K562 (cell line): ENCODE data around the gene KCNC4. TPM values are rescaled to one million over a fixed set of nuclear protein-coding genes. Genes with fewer than 3 reads are reported as not detected.

ENCODE experiments used
- ATAC-seq: fragments of 200-7000 bp; cut with Tn5 transposase; 3 replicates; pipeline ENCODE4 v1.9.1; 2020; ENCODE audit warnings: moderate library complexity
- BruUV-seq: library from RNA; stranded (reverse); fragments of 400-500 nt; replicated peaks from 2 replicates; lab custom pipeline; 2021; lab: Mats Ljungman, UMichigan
- CTCF ChIA-PET: fragments of 300-600 bp; formaldehyde crosslinking; extraction: SDS; loops from one replicate; lab custom pipeline; 2021; ENCODE audit warnings: low intra/inter-chr PET ratio; lab: Yijun Ruan, JAX
- POLR2A ChIA-PET: fragments of 300-600, 350-650 bp; sonication (Branson Sonifier 250); formaldehyde crosslinking; extraction: SDS; loops from one replicate; lab custom pipeline; 2021; ENCODE audit warnings: antibody characterized with exemption, inconsistent platforms; lab: Yijun Ruan, JAX
- DNase-seq, 4 experiments: peaks; one replicate each; pipeline versions ENCODE4 v3.0.0 to v3.0.0-alpha.2; 2011 to 2018; ENCODE audit warnings: low spot score in 3 of 4, mixed read lengths in 3 of 4; ENCODE audit errors: extremely low read depth in 1 of 4
- FAIRE-seq: peaks from 2 replicates; lab custom pipeline; 2011; peaks lifted over from hg19 to GRCh38; lab: Jason Lieb, UNC
- H2AFZ ChIP-seq: 2 replicates; pipeline ENCODE4 v1.6.0; 2011; ENCODE audit warnings: low read depth, low read length, control low read depth, inconsistent platforms
- H3K27ac ChIP-seq: fragments of 200-600 bp; 3 replicates; pipeline ENCODE4 v1.8.0; 2011; ENCODE audit warnings: low read depth, mild to moderate bottlenecking, control low read depth, inconsistent platforms, low read length, moderate library complexity, mixed read lengths; ENCODE audit errors: extremely low read depth
- H3K27me3 ChIP-seq, 2 experiments: fragments of 300-600 bp in 1 of 2; 2 replicates in 1 of 2; 3 replicates in 1 of 2; pipeline versions ENCODE4 v1.6.0 to v1.8.0; 2011; ENCODE audit warnings: inconsistent platforms in 2 of 2, low read length in 2 of 2, mild to moderate bottlenecking in 1 of 2, mixed read lengths in 1 of 2, moderate library complexity in 1 of 2; ENCODE audit not compliant: control insufficient read depth in 2 of 2, insufficient read depth in 2 of 2
- H3K36me3 ChIP-seq: fragments of 300-600 bp; 3 replicates; pipeline ENCODE4 v1.8.0; 2011; ENCODE audit warnings: mild to moderate bottlenecking, low read length, inconsistent platforms; ENCODE audit not compliant: control insufficient read depth, insufficient read depth
- H3K4me1 ChIP-seq, 2 experiments: fragments of 200-600 bp in 1 of 2; replicated peaks in 1 of 2; 2 replicates in 1 of 2; 3 replicates in 1 of 2; pipeline versions ENCODE4 v1.5.1 to v1.8.0; 2011; ENCODE audit warnings: inconsistent platforms in 2 of 2, low read length in 2 of 2, mild to moderate bottlenecking in 1 of 2, mixed read lengths in 1 of 2, moderate library complexity in 1 of 2; ENCODE audit not compliant: control insufficient read depth in 2 of 2, insufficient read depth in 2 of 2
- H3K4me2 ChIP-seq: 2 replicates; pipeline ENCODE4 v1.6.1; 2011; ENCODE audit warnings: low read length, control low read depth, inconsistent platforms, mixed read lengths; ENCODE audit not compliant: insufficient read depth
- H3K4me3 ChIP-seq: fragments of 200-600 bp; sonication (generic), shearing (Covaris generic); 2 replicates; pipeline ENCODE4 v1.5.1; 2016; ENCODE audit warnings: control low read depth, inconsistent platforms
- H3K79me2 ChIP-seq: fragments of 200-600 bp; 3 replicates; pipeline ENCODE4 v1.8.0; 2011; ENCODE audit warnings: low read length, inconsistent platforms; ENCODE audit not compliant: control insufficient read depth, insufficient read depth
- H3K9ac ChIP-seq, 2 experiments: 2 replicates each; pipeline versions ENCODE4 v1.6.0 to v1.6.1; 2011; ENCODE audit warnings: low read depth in 2 of 2, low read length in 2 of 2, control low read depth in 1 of 2, inconsistent platforms in 1 of 2, mild to moderate bottlenecking in 1 of 2, mixed read lengths in 1 of 2; ENCODE audit not compliant: insufficient read depth in 1 of 2
- H3K9me1 ChIP-seq: one replicate; pipeline ENCODE4 v1.6.0; 2011; ENCODE audit warnings: inconsistent platforms, mild to moderate bottlenecking, low read length, moderate library complexity; ENCODE audit not compliant: control insufficient read depth, insufficient read depth
- H3K9me3 ChIP-seq: replicated peaks from 2 replicates; pipeline ENCODE4 v1.5.1; 2011; ENCODE audit warnings: low read depth, low read length, inconsistent platforms; ENCODE audit not compliant: control insufficient read depth, insufficient read depth
- H4K20me1 ChIP-seq: replicated peaks from 2 replicates; pipeline ENCODE4 v1.6.1; 2011; ENCODE audit warnings: low read length, inconsistent platforms, mixed read lengths; ENCODE audit not compliant: control insufficient read depth, insufficient read depth
- EP300 ChIP-seq: IDR thresholded peaks from 2 replicates; pipeline ENCODE4 v1.6.1; 2012; ENCODE audit warnings: low read length, improper control_type of control experiment
- MTF1 ChIP-seq: fragments of 250-450 bp; sonication (Bioruptor Pico); IDR thresholded peaks from 2 replicates; pipeline ENCODE4 v1.9.0; 2021; ENCODE audit warnings: moderate library complexity, mild to moderate bottlenecking, inconsistent platforms, borderline replicate concordance
- ZBTB7A ChIP-seq: IDR thresholded peaks from 2 replicates; pipeline ENCODE4 v1.6.1; 2011; ENCODE audit warnings: low read depth, mild to moderate bottlenecking, low read length, moderate library complexity, borderline replicate concordance; ENCODE audit not compliant: control insufficient read depth
- WGBS: fragments of 100-300 bp; shearing (Covaris generic); methylation state at CpG from one replicate; pipeline ENCODE4 v1.1.6; 2016; ENCODE audit warnings: low coverage, mixed read lengths; ENCODE audit not compliant: insufficient coverage; ENCODE audit errors: missing lambda C conversion rate; 5-methylcytosine and 5-hydroxymethylcytosine counted together
- in situ Hi-C: fragments of 300-500 bp; cut with MboI; formaldehyde crosslinking; loops from 4 replicates; pipeline ENCODE4 v1.15.0; 2018; ENCODE audit warnings: inconsistent platforms, mixed read lengths
- intact Hi-C: fragments of 100-400 bp; cut with micrococcal nuclease; formaldehyde crosslinking; loops from 2 replicates; pipeline ENCODE4 v1.14.2; 2022
- polyA plus RNA-seq, 8 experiments: library from polyadenylated mRNA; depleted of rRNA in 4 of 8; stranded (reverse) in 5 of 8; unstranded in 3 of 8; fragments of >200 nt; fragmentation: Nextera tagmentation in 2 of 8; fragmentation: Illumina TruSeq in 1 of 8; extraction: Ambion mirVana in 2 of 8; extraction: Trizol in 1 of 8; gene quantifications; 2 replicates each; pipeline versions ENCODE4 v1.2.1 to v1.2.3, GENCODE V29; 2011 to 2014; ENCODE audit warnings: inconsistent platforms in 1 of 8, missing spikeins in 1 of 8
- total RNA-seq, 7 experiments: library from RNA; depleted of rRNA in 6 of 7; stranded (reverse); fragments of >200 nt in 6 of 7; fragmentation: Illumina TruSeq in 2 of 7; extraction: Trizol in 2 of 7; gene quantifications; 2 replicates each; pipeline versions ENCODE4 v1.2.1 to v1.2.3, GENCODE V29; 2011 to 2021; ENCODE audit warnings: low replicate concordance in 1 of 7
- TF ChIP-seq, protein P1 (sequence below): sonication (generic); formaldehyde crosslinking; IDR thresholded peaks from 2 replicates; pipeline ENCODE4 v1.8.0; 2023; ENCODE audit warnings: mild to moderate bottlenecking, missing genetic modification reagents
- TF ChIP-seq, protein P2 (sequence below): IDR thresholded peaks from 2 replicates; pipeline ENCODE4 v1.6.1; 2016; ENCODE audit warnings: missing genetic modification characterization, missing compliant biosample characterization
- TF ChIP-seq, protein P3 (sequence below): fragments of 250-450 bp; sonication (Bioruptor Pico); IDR thresholded peaks from 2 replicates; pipeline ENCODE4 v1.4.0; 2020; ENCODE audit warnings: mild to moderate bottlenecking, moderate library complexity

The KCNC4 gene
- total and polyA plus RNA-seq, 9 of the 15 experiments (the other 6 are each of a cell fraction or from before 2014, with no cell fraction given): 0.07 to 1.8 (median 0.73) TPM

DNA sequence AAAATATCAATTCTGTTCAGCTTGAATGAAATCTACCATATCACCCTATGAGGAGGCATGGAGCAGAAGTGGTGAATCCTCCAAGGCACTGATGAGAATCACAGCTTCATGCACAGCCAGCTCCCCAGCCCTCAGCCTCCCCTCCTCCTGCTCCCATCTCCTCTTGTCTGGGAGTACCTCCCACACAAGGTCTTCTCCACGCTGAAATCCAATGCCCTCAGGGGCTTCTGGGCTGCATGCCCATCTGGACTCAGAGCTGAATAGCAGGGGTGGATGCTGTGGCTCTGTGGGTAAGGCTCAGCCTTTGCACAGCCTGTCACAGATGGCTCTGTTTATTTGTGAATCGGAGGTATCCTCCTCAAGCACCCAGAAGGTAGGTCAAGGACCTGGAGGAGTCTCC is 48.6 kb downstream of the KCNC4 start:
- POLR2A ChIA-PET: no interaction called here

More for the DNA sequence above, 48.6 kb downstream of the KCNC4 start:
- BruUV-seq: no TSS peak
- H3K9ac ChIP-seq: no peak overlapping the region
- H2AFZ ChIP-seq: no peak overlapping the region
- H3K9me1 ChIP-seq: no peaks in the 10 kb centered on the region
- no peak overlapping the region for H3K4me2 ChIP-seq
- 0% methylated on average over 2 of the region's 2 CpGs for WGBS
- intact Hi-C loops (no loop called here), in situ Hi-C loops (no loop called here)
- CTCF ChIA-PET: no interaction called here
- no peak for ATAC-seq
- no peaks in the 10 kb centered on the region for H3K9me3 ChIP-seq
- H3K79me2 ChIP-seq: no peaks in the 10 kb centered on the region
- peaks cover 40 to 58% of the 10 kb centered on the region in 2 experiments for H3K27me3 ChIP-seq
- H3K4me1 ChIP-seq: no peaks in the 10 kb centered on the region; a peak in 1 of 5 replicates
- H3K36me3 ChIP-seq: no peaks in the 10 kb centered on the region
- H3K27ac ChIP-seq: no peak overlapping the region
- no peak for DNase-seq
- H4K20me1 ChIP-seq: no peaks in the 10 kb centered on the region
- no peak overlapping the region for H3K4me3 ChIP-seq
- no peak for FAIRE-seq
- TF ChIP-seq ZBTB7A (no peak), MTF1 (no peak), EP300 (no peak)
- TF ChIP-seq, protein P1, sequence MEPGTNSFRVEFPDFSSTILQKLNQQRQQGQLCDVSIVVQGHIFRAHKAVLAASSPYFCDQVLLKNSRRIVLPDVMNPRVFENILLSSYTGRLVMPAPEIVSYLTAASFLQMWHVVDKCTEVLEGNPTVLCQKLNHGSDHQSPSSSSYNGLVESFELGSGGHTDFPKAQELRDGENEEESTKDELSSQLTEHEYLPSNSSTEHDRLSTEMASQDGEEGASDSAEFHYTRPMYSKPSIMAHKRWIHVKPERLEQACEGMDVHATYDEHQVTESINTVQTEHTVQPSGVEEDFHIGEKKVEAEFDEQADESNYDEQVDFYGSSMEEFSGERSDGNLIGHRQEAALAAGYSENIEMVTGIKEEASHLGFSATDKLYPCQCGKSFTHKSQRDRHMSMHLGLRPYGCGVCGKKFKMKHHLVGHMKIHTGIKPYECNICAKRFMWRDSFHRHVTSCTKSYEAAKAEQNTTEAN (CRISPR knock-in tag): no peak
- TF ChIP-seq, protein P2, sequence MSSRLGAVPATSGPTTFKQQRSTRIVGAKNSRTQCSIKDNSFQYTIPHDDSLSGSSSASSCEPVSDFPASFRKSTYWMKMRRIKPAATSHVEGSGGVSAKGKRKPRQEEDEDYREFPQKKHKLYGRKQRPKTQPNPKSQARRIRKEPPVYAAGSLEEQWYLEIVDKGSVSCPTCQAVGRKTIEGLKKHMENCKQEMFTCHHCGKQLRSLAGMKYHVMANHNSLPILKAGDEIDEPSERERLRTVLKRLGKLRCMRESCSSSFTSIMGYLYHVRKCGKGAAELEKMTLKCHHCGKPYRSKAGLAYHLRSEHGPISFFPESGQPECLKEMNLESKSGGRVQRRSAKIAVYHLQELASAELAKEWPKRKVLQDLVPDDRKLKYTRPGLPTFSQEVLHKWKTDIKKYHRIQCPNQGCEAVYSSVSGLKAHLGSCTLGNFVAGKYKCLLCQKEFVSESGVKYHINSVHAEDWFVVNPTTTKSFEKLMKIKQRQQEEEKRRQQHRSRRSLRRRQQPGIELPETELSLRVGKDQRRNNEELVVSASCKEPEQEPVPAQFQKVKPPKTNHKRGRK (tag): no peak
- TF ChIP-seq, protein P3, sequence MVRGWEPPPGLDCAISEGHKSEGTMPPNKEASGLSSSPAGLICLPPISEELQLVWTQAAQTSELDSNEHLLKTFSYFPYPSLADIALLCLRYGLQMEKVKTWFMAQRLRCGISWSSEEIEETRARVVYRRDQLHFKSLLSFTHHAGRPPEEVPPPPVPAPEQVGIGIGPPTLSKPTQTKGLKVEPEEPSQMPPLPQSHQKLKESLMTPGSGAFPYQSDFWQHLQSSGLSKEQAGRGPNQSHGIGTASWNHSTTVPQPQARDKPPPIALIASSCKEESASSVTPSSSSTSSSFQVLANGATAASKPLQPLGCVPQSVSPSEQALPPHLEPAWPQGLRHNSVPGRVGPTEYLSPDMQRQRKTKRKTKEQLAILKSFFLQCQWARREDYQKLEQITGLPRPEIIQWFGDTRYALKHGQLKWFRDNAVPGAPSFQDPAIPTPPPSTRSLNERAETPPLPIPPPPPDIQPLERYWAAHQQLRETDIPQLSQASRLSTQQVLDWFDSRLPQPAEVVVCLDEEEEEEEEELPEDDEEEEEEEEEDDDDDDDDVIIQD: no peak
- TF ChIP-seq, all 486 proteins: peak for 0
